NCI-H446 treated with DMSO at 0.1 percent for 48 hours (cell line): ENCODE data around the gene NCBP1.
A peak's percentile ranks its signal among the peaks of the same experiment; 100 is the strongest.
"Not testable (repeated sequence)": the region's sequence is repeated elsewhere in the genome, so short reads cannot be mapped to it uniquely, and the experiment has no call there.

Experiments used
- DNase-seq: peaks from one replicate; lab custom pipeline; 2025; lab: John Stamatoyannopoulos, UW

NCBP1 gene, protein sequence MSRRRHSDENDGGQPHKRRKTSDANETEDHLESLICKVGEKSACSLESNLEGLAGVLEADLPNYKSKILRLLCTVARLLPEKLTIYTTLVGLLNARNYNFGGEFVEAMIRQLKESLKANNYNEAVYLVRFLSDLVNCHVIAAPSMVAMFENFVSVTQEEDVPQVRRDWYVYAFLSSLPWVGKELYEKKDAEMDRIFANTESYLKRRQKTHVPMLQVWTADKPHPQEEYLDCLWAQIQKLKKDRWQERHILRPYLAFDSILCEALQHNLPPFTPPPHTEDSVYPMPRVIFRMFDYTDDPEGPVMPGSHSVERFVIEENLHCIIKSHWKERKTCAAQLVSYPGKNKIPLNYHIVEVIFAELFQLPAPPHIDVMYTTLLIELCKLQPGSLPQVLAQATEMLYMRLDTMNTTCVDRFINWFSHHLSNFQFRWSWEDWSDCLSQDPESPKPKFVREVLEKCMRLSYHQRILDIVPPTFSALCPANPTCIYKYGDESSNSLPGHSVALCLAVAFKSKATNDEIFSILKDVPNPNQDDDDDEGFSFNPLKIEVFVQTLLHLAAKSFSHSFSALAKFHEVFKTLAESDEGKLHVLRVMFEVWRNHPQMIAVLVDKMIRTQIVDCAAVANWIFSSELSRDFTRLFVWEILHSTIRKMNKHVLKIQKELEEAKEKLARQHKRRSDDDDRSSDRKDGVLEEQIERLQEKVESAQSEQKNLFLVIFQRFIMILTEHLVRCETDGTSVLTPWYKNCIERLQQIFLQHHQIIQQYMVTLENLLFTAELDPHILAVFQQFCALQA

DNA sequence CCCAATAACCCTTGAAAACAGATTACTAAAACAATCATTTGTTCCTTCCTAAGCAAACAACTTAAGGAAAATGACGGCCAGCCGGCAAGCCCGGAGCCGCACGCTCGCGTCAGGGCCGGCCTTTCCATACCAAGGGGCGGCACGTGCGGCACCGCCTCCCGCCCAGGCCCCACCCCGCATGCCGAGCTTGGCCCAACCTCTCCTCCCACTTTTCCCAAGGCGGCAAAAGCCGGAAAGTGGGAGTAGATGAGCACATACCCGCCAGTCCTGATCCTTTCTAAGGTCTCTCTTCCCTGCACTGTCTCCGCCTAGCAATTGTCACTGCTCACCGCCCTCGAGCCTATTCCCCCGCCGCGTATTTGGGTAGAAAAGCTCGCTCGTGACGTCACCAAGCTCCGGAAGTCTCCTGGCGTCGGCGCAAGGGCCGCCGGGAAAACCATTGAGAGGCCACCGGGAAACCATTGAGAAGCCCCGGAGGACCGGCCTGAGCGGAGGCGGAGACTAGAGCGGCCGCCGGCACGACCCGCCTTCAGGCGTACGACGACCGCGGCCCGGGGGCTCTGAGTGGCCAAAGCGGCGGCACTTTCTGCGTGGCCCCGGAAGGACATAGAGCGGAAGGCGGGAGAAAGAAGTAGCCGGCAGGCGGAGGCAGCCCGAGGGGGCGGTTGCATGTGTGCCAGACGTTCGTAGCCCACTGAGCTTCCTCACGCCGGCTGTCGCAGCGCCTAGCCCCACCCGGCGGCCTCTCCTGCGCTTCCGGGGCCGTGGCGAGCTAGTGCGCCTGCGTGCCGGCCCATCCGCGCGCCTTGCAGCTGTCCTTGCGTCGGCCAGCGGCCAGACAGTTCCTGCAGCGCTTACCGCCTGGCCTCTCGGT is at the start of gene NCBP1, which contains the start of gene TSTD2:
TSS of gene NCBP1 (plus strand) at position 837 of the 874 bp plus-strand sequence. CDS start 61 bp downstream, outside the sequence.
TSS of gene TSTD2 (minus strand) at position 384 of the 874 bp plus-strand sequence. CDS start 5,806 bp downstream, outside the sequence.
- DNase-seq = peak; percentile 95

DNA sequence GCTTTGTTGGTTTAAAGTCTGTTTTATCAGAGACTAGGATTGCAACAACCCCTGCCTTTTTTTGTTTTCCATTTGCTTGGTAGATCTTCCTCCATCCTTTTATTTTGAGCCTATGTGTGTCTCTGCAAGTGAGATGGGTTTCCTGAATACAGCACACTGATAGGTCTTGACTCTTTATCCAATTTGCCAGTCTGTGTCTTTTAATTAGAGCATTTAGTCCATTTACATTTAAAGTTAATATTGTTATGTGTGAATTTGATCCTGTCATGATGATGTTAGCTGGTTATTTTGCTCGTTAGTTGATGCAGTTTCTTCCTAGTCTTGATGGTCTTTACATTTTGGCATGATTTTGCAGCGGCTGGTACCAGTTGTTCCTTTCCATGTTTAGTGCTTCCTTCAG is 48.8 kb upstream of the NCBP1 start:
- not testable (repeated sequence) for DNase-seq

DNA sequence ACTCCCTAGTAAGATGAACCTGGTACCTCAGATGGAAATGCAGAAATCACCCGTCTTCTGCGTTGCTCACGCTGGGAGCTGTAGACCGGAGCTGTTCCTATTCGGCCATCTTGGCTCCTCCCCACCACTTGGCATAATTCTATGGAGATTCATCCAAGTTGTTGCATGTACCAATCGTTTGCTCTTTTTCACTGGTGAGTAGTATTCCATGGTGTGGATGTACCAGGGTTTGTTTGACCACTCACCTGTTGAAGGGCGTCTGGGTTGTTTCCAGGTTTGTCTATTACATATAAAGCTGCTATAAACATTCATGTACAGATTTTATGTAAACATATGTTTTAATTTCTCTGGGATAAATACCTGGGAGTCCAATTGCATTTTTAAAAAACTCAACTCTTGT is 46.7 kb upstream of the NCBP1 start:
- DNase-seq = not testable (repeated sequence)

DNA sequence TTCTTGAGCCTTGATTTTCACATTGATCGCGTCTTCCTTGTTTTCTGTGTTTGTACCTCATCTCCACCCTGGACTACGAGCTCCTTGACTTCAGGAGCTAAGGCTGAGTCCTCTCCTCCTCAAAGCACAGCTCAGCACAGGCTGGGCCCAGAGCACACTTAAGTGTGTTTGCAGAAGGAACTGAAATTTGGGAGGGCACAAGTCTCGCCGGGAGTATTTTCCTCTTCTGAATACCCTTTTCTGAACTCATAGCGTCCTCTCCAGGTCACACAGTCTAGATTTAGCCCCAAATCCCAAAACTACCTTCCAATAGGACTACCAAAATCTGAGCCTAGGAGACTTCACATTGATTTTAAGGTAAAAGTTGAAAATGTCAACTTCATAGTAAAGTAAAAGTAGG is 42.1 kb upstream of the NCBP1 start:
- DNase-seq = no peak

DNA sequence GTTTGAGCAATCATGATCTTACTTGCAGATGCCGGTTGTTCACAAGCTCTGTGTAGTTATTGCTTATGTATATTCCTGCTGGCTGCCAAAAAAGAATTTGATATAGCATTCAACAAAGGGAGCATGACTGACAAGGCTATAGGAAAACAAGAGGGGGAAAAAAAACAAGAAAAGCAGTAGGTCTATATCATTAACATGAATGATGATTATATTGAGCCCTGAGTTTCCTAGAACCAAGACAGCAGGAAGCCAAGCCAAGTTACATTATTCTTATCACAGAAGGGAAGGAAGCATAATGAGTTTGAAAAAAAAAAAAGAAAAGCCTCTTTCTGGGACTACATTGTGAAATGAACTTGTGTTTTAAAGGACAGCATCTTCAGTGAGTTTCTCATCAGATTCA is 41.5 kb upstream of the NCBP1 start:
- DNase-seq = no peak

DNA sequence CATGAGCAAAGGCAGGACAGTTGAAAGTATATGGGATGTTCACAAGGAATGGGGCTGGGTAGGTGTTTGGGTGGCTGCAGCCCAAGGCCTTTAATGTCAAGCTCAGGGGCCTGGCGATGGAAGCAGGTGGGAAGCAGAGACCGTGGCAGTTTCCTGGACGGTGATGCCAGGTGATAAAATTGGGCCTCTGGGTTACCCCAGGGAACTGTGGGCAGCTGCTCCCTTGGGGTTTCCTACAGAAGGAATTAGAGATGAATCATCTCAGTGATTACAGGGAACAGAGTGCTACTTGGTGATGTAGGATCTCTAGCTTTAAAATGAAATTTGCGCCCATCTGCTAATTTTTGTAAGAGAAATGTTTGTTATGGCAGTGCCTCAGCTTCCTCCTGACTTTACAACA is 39.7 kb upstream of the NCBP1 start:
- DNase-seq = peak; percentile 57

DNA sequence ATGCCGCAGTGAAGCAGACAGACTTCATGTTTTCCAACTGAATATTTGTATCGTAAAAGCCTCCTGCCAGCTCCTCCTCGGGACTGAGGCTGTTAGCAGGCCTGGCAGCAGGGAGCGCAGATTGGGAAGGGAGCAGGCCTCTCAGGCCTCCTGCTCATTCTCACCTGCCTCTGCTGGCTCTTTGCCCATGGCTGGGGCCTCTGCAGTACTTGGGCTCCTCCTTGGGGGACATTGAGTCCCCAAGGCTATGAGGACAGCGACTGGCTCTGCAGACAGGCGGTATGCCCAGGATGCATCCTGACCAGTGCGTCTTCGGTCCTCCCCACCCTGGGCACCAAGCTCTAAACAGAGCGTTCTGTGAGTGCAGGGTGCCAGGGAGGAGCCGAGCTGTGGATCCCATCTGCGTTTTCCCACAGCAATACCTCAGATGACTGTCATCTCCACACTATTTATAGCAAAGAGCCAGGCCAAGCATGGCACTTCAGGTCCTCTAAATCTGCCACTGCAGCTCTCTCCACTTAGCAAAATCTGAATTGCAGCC is 39.2 kb upstream of the NCBP1 start:
- peak; percentile 57 for DNase-seq

DNA sequence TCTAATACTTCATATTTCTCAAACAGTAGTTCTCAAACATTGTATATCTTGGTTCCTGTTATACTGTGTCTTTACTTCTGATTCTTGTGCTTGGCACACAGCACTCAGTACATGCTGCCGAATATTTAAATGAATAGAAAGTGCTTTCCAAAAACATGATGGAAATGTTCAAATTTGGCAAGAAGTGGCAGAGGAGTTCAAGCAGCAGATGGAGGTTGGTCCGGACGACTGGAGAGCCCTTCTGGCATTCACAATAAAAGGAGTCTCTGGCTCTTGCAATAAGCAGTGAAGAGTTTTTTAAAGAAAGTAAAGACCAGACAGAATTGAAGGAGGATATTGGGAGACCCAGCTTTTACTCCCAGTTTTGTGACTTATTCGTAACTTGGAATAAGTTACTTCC is 36.7 kb upstream of the NCBP1 start:
- peak; percentile 84 for DNase-seq

DNA sequence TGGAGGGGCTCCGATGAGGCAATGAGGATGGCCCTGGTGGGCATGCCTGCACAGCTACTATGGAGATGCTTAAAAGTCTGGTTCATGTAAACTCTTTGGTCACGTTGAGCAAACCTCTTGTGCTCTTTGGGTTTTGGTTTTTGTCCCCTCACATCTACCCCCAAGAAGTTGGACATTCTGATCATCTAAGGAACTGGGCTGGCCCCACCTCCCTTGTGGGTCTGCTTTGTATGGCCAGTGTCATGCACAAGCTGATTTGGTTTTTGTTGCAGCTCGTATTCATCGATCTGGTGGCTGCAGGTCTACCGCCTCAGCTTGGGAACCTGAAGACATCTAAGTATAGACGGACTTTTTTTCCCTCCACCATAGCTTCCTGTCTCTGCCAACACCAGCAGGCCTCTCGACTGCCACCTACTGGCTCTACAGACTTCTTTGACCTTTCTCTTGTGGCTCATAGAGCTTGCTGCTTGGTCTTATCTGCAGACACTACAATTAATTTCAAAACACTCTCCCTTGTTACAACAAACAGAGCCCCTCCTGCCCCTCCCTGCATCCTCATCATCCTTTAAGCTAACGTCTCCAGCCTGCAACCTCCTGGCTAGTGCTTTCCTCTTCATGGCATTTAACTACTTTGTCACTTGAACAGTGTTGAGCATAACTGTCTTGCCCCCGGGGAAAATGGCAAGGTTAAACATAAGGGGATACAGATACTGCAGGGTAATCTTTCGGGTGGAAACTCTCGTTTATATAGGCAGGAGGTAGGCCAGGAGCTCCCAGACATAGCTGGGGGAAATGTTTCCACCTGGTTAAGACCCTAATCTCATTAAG is 34.9 kb upstream of the NCBP1 start:
- DNase-seq = peak; percentile 44

DNA sequence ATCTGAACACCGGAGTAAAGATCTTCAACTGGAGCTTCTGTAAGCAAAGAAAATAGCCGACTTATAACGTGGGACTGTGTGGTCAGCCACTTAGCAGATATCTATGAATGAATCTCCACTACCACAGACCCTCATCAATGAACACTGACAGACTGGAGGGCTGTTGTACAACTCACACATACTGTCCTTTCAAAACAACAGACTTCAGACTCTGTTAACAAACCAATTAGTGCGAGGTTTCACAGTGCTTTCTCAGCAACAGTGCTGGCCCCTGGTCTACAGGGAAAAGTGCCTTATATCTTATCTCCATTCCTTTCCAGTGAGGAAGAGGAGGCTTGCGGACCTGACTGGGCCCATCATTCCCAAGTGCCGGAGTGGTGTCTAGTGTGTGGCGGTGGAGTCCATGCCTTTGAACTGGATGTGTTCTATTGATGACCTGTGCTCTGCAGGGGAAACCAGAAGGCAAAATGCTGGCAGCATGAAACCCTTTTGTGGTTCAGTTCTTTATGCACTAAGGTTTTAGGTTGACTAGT is 34.2 kb upstream of the NCBP1 start:
- no peak for DNase-seq

DNA sequence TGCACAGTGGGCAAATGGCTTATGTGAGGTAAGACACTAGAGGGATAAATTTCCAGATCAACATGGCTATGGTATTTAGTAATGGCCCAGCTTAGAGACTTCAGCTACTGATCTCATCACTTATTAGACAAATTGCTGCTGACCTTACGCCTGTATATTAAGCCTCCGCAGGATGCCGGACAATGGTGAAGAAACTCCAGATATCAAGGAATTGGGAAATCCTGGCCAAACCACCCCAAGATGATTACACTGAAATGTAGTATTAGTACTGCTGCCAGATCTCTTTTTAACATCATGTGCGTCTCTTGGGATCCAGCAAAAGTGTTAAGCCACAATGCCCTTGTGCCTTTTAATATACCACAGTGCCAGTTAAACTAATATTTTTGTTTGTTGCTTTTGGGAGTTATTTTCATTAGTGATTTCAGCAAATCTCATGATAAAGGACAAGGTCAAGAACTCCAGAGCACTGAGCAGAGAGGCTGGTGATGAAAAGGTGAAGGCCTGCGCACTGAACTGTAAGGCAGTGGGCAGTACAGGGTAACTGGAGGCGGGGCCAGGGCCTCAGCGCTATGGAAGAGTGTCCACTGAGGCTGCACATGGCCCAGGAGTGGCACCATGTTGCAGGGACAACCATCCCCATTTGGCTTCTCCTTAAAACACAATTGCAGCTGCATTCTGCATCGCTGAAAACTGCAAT is 32.9 kb upstream of the NCBP1 start:
- no peak for DNase-seq

DNA sequence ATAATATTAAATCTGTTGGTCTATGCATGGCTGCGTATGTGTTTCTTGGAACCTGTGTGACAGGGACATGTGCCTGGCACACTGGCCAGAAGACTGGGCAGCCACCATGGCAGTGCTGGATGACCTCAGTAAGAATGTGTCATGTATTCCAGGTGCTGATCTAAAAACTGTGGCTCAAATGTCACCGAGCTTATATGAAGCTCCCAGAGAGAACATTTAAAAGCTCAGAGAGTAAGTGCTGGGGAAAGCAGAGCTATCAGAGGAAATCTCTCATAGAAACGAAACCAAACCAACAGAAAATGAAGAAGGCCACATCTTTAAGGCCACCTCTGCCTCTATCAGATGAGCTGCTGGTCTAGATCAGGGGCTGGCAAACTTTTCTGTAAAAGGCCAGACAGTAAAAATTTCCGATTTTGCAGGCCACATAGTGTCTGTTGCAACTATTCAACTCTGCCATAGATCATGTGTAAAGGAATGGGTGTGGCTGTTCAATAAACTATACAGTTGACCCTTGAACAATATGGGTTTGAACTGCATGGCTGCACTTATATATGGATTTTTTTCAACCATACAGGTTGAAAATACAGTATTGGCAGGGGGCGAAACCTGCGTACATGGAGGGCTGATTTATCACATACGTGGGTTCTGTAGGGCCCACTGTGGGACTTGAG is 32.3 kb upstream of the NCBP1 start:
- DNase-seq = no peak

DNA sequence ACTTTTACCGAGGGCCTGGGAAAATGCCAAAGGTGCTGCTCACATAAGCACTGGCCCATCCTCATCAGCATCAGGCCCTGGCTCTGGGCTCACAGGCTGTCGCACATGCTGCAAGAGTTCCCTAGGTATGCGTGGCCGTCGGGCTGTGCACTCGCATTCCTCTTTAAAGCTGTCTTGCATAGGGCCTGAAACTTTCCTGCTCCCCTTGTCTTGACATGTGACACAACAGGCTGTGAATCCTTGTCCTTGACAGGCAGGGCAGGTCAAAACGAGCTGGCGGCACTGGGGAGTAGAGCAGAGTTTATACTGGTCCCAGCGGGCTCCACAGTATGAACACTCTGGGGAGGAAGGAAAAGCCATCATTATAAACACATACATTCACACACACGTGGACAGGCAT is 31.2 kb upstream of the NCBP1 start:
- no peak for DNase-seq

DNA sequence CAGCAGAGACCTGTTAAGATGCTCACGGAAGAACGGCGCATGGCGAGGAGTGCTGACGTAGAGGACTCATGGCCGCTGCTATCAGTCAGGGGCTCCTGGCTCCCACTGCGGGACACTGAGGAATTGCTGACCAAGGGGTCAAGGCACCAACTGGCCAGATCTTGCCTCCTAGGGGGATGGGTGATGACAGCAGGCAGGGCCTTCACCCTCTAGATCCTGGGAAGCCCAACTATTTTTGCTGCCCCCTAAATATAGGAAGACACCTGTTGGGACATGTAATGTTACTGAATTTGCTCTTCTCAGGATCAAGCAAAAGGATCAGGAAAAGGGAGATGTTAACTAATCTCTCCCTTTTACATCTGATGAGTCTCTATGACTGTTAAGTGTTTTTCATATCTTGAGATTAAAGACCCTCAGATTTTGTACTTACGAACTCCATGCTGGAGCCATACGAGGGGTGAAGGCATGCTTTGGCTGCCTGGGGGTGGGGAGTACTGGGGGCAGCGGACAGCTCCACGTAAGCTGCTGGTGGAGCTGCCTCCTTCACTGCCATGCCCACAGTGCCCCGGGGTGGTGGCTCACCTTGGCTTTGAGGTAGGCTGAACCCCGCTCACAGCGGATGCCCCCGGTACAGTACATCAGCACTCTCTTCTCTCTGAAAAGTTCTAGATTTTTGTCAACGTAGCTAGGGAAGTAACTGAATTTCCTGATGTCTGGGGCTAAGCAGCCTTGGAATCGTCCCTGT is 28.5 kb upstream of the NCBP1 start:
- no peak for DNase-seq

DNA sequence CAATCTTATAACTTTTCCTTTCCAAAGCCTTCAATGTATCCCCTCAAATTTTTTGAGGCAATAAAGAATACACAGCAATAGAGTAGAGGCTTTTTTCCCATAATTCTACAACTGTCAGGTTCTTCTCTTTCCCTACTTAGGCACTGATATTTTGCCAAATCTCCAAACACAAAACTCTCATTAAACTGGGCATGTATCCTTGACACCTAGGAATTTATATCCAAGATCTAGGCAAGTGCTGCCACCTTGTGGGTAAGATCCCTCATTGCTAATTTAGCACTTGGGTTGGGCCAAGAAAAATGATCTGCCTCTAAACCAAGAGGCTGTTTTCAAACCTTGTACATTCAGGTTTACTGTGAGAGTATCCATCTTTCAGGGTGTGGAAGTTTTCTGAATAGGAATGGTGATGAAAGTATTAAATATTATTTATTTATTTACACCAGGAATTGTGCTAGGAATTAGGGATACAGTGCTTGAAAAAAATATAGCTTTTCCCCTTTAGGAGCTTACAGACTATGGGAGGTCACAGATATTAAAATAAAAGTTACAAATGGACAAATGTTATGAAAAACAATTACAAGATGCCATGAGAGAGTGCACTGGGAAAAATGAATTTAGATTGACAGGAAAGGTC is 18.1 kb upstream of the NCBP1 start:
- peak; percentile 19 for DNase-seq

DNA sequence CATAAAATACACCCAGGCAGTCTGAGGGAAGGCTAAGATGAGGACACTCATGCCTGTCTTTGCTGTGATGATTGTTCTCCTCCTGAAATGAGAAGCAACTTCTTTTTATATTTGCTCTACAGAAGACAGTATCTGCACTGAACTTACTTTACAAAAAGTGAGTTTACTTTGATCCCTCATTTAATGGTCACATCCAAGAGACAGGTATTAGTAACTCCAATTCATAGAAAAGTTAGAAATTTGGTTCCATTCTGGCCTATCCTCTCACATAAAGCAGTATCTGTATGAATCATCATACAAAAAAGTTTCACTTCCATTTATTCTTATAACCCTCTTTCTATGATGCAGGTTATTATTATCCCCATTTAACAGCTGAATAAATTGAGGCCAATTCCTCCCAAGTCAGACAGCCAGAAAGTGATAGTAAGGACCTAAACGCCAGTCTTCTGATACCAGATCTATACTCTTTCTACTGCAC is 15.6 kb upstream of the NCBP1 start:
- DNase-seq = no peak

DNA sequence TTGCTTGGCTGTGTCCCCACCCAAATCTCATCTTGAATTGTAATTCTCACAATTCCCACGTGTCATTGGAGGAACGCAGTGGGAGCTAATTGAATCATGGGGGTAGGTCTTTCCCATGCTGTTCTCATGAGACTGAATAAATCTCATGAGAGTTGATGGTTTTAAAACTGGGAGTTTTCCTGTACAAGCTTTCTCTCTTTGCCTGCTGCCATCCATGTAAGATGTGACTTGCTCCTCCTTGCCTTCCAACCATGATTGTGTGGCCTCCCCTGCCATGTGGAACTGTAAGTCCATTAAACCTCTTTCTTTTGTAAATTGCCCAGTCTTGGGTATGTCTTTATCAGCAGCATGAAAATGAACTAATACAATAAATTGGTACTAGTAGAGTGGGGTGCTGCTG is 13.6 kb upstream of the NCBP1 start:
- DNase-seq = not testable (repeated sequence)

DNA sequence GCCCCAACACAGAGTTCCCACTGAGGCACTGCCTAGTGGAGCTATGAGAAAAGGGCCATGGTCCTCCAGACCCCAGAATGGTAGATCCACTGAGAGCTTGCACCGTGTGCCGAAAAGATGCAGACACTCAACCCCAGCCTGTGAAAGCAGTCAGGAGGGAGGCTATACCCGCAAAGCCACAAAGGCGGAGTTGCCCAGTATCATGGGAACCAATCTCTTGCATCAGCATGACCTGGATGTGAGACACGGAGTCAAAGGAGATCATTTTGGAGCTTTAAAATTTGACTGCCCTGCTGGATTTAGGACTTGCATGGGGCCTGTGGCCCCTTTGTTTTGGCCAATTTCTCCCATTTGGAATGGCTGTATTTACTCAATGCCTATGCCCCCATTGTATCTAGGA is 11.1 kb upstream of the NCBP1 start:
- DNase-seq = not testable (repeated sequence)
